GM19455 (cell line): Measurements from ENCODE around the gene SESN2.
A peak's percentile ranks its signal among the peaks of the same experiment; 100 is the strongest.

ENCODE experiments used
- ATAC-seq: cut with Tn5 transposase; IDR thresholded peaks from one replicate; pipeline ENCODE4 v1.9.1; 2021; ENCODE audit not compliant: unreplicated experiment

Gene SESN2, protein sequence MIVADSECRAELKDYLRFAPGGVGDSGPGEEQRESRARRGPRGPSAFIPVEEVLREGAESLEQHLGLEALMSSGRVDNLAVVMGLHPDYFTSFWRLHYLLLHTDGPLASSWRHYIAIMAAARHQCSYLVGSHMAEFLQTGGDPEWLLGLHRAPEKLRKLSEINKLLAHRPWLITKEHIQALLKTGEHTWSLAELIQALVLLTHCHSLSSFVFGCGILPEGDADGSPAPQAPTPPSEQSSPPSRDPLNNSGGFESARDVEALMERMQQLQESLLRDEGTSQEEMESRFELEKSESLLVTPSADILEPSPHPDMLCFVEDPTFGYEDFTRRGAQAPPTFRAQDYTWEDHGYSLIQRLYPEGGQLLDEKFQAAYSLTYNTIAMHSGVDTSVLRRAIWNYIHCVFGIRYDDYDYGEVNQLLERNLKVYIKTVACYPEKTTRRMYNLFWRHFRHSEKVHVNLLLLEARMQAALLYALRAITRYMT

DNA sequence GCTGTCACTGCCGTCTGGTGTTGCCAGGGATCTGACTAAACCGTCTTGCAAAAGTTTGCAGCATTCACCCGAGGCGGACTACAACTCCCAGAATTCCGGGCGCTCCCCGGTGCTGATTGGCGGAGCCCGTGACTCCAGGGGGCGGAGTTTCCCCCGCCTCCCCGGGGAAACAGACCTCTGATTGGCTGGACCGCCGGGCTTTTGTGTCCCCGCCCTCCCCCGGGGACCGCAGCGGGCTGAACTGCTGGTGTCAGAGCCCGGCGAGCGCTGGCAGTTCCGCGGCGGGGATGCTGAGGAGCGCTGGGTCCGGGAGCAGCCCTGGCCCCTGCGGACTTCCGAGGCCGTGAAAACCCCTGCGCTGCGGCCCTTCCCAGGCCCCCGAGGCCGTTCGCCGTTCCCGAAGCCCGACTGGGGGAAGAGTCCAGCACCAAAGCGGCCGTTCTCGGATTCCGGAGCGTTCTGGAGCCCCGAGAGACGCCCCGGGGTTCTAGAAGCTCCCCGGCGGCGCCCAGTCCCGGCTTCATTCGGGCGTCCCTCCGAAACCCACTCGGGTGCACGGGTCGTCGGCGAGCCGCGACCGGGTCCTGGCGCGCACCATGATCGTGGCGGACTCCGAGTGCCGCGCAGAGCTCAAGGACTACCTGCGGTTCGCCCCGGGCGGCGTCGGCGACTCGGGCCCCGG lies at the start of gene SESN2:
TSS of gene SESN2 (plus strand) at position 267 of the 682 bp plus-strand sequence. CDS start at position 597, 330 bp downstream.
- peak; percentile 94 for ATAC-seq

GRCh38 chr1:28209700-28210099 lies 49.6 kb upstream of the SESN2 start:
- ATAC-seq = no peak

- no peak for ATAC-seq
These were observed 46.0 kb upstream of the SESN2 start for GRCh38 chr1:28213315-28213714.

GRCh38 chr1:28229089-28229488 lies 30.2 kb upstream of the SESN2 start:
- no peak for ATAC-seq

GRCh38 chr1:28229996-28230395 lies 29.3 kb upstream of the SESN2 start:
- ATAC-seq = no peak

DNA sequence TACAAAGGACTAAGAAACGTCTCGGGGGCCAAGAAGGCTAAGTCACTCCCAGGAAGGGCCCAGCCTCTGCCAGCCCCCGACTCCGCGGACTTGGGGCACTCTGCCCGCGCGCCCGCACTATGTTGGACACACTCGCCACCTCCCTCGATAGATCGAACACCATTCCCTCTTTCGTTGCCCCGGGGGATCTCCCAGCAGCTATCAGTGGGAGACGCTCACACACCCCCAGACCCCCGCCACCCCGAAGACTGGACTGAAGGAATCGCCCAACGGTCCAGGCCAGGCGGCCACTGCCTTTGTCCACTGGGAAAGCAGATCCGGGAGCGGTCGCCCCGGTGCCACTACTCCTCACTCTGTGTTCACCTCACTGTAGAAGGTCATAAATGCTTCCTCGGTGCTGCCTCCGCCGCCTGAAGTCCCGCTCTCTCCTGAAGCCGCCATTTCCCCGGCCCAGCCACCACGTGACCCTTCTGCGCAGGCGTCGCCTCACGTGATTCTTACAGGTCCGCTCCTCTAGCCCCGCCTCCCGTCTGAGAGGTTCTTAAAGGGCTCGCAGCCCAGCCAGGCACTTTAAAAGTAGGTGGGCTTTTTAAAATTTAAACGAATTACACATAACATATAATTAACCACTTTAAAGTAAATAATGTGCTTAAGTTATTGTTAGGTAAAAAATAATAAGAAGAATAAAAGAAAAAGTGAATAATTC lies 26.6 kb upstream of the SESN2 start, which contains the start of gene DNAJC8:
TSS of gene DNAJC8 (minus strand) at position 472 of the 706 bp plus-strand sequence. CDS start at position 441, 31 bp downstream.
- peak; percentile 62 for ATAC-seq

GRCh38 chr1:28233264-28233606 lies 26.1 kb upstream of the SESN2 start:
- ATAC-seq = no peak

GRCh38 chr1:28235755-28236655 lies 23.3 kb upstream of the SESN2 start, which contains the start of gene ATP5IF1:
TSS of gene ATP5IF1 (plus strand) at chr1:28236124. CDS start at chr1:28236184, 60 bp downstream.
- peak; percentile 88 for ATAC-seq

DNA sequence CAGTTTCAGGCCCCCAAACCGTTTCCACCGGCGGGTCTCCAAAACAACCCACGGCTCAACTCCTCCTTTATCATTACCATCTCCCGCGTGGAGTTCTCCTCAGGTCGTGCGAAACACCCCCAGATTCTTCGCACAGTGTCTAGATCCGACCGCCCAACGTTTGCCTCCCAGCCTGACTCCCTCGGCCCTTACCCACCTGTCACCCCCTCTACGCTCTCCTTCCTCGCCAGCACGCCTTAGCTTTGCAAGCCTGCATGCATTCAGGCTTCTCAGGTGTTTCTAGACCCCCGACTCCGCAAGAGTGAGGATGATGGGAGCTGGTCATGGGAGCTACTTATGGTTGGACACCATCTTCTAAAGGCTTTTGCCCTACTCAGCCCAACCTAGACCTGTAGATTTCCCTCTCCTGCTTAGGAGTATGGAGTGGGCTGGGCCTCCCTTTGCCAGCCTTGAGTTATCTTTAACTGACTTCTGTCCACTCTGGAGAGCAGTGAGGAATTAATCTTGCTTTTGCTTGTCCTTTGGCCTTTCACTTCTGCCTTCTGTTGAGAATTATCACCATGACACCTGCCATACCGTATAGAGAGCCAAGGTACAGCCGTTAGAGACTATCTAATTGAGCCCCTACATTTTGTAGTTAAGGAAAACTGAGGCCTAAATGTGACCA lies 22.5 kb upstream of the SESN2 start:
- no peak for ATAC-seq

DNA sequence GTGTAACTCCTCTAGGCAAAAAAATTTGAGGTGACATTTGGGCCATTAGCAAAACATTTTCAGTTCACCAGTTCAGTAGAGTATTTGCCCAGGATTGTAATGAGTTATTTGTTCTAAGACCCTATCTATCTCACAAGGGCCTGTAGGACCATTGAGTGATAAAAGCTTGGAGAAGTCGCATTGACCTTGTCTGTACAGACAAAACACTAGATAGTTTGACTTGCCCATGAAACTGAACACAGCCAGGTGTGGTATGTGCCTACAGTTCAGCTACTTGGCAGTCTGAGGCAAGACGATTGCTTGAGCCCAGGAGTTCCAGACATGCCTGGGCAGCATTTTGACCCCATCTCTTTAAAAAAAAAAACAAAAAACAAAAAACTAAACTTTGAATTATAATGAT lies 20.3 kb upstream of the SESN2 start:
- no peak for ATAC-seq

DNA sequence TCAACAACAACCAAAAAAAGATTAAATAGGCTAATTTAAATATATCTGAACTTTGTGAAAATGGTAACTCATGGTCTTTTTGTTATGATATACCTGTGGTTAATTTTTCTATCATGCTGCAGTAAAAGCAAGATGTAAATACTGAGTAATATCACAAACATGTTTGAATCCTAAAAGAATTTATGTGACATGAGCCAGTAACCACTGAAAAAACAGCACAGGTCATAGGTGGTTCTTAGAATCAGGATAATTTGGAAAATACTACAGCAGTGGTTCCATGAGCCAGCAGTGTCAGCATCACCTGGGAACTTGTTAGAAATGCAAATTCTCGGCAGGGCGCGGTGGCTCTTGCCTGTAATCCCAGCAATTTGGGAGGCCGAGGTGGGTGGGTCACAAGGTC lies 19.3 kb upstream of the SESN2 start:
- ATAC-seq = no peak

- ATAC-seq = no peak
These were observed 17.6 kb upstream of the SESN2 start for GRCh38 chr1:28241638-28242241.

DNA sequence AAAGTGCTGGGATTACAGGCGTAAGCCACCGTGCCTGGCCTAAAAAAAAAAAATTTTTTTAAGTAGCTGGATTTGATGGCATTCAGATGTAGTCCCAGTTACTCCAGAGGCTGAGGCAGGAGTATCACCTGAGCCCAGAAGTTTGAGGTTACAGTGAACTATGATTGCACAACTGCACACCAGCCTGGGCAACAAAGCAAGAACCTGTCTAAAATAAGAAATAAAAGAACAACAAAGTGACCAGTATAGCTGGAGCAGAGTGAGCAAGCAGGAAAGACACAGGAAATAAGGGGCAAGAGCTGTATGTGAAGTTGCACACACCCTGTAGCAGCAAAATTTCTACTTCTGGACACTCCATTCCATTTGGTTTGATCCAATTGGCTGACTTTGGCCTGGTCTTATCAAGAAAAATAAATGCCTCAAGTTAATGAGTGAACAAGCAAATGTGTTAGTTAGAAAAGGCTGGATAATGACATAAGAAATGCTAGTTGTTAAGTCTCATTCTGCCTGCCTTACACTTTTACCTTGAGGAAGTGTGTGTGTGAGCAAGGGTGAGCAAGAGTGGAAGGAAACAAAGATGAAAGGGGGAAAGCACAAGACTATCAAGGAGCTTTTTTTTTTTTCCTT lies 15.5 kb upstream of the SESN2 start:
- ATAC-seq = no peak

DNA sequence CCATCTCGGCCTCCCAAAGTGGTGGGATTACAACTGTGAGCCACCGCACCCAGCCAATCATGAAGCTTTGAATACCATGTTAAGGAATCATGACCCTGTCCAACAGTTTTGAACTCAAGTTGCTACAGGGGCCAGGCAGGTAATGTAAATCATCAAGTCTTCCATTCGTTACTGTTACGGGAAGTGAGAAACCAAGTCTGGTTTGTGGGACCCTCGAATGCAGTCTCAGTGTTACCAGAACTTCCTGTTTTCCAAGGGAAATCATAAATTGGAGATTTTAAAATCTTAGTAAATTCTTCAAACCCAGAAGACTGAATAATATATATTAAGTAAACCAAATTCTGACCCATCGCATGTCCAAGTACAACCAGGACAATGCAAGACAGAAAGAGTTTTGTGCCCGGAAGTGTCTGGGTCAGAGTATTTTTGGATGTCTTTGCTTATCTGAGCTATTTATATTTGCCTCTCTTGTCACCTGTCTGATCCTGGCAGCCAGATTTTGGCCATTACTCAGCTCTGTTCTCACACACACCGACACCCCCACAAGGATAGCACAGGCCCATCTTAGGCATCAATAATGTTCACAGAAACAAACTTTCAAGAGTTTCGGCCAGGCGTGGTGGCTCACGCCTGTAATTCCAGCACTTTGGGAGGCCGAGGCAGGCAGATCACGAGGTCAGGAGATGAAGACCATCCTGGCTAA lies 14.6 kb upstream of the SESN2 start:
- ATAC-seq = no peak

GRCh38 chr1:28246427-28246832 lies 12.9 kb upstream of the SESN2 start:
- ATAC-seq = no peak

- ATAC-seq = no peak
These were observed 11.6 kb upstream of the SESN2 start for GRCh38 chr1:28247612-28248272.

- ATAC-seq = no peak
These were observed 10.9 kb upstream of the SESN2 start for GRCh38 chr1:28248273-28249012.
